Left ventricle myocardium inferior (tissue), 1 donor: Measurements from ENCODE around the gene ARHGEF12. TPM values are rescaled to one million over a fixed set of nuclear protein-coding genes. Genes with fewer than 3 reads are reported as not detected.

Experiments used
- DNase-seq: peaks from one replicate; pipeline ENCODE4 v3.0.0-alpha.2; 2020
- H3K27ac ChIP-seq: fragments of 200-600 bp; replicated peaks from 2 replicates; pipeline ENCODE4 v1.8.0; 2021
- H3K27me3 ChIP-seq: fragments of 200-600 bp; 2 replicates; pipeline ENCODE4 v1.8.0; 2021; ENCODE audit warnings: low read depth
- H3K36me3 ChIP-seq: fragments of 200-600 bp; 2 replicates; pipeline ENCODE4 v1.8.0; 2021
- H3K4me1 ChIP-seq: fragments of 200-600 bp; 2 replicates; pipeline ENCODE4 v1.8.0; 2021
- H3K4me3 ChIP-seq: fragments of 200-600 bp; 2 replicates; pipeline ENCODE4 v1.8.0; 2021; ENCODE audit warnings: mild to moderate bottlenecking, moderate library complexity
- H3K9me3 ChIP-seq: fragments of 200-600 bp; replicated peaks from 2 replicates; pipeline ENCODE4 v1.8.0; 2021
- intact Hi-C: fragments of 100-400 bp; cut with micrococcal nuclease; formaldehyde crosslinking; loops from one replicate; pipeline ENCODE4 v1.11.0; 2022
- total RNA-seq: library from RNA; stranded (reverse); fragmentation: NEBNext Ultra II Directional; extraction: Animal tissue kit (Norgen Biotek cat#: 25700); gene quantifications from one replicate; pipeline ENCODE4 v1.2.1, GENCODE V29; 2021
- TF ChIP-seq, protein P1 (sequence below): fragments of 200-600 bp; IDR thresholded peaks from 2 replicates; pipeline ENCODE4 v1.8.0; 2021; ENCODE audit warnings: antibody characterized with exemption, mild to moderate bottlenecking, borderline replicate concordance
- donor health status: DM: no; HTN: yes; CAD: no; lungs with severe emphysema.

Gene ARHGEF12
- total RNA-seq, 1 donor from 2014 or later, result 92.9 TPM

DNA sequence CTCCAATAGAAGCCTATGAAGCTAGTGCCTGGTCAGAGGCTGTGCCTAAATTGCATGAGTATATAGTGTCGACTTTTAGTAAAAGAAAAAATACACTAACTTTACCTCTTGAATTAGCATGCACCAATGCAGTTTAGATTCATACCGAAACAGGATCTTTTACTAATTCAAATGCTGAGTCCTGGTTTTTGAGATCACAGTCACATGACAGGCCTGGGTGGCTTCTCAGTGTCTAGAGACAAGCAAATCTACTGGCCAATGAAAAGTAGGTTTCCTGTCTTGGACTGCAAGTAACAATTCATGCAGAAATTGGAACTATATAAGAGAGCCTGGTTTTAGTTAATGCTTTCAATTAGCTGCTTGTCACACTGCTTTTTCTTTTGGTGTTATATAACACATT, 7.2 kb downstream of the ARHGEF12 start:
- Histone ChIP-seq H3K36me3 (no peaks in the 10 kb centered on the region), H3K9me3 (no peaks in the 10 kb centered on the region), H3K4me3 (no peak overlapping the region), H3K27me3 (no peaks in the 10 kb centered on the region), H3K4me1 (peaks cover 97% of the 10 kb centered on the region), H3K27ac (peak overlapping the region; percentile 98)
- intact Hi-C loops, result no loop called here
- no peak for DNase-seq
- TF ChIP-seq, protein P1, sequence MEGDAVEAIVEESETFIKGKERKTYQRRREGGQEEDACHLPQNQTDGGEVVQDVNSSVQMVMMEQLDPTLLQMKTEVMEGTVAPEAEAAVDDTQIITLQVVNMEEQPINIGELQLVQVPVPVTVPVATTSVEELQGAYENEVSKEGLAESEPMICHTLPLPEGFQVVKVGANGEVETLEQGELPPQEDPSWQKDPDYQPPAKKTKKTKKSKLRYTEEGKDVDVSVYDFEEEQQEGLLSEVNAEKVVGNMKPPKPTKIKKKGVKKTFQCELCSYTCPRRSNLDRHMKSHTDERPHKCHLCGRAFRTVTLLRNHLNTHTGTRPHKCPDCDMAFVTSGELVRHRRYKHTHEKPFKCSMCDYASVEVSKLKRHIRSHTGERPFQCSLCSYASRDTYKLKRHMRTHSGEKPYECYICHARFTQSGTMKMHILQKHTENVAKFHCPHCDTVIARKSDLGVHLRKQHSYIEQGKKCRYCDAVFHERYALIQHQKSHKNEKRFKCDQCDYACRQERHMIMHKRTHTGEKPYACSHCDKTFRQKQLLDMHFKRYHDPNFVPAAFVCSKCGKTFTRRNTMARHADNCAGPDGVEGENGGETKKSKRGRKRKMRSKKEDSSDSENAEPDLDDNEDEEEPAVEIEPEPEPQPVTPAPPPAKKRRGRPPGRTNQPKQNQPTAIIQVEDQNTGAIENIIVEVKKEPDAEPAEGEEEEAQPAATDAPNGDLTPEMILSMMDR, result no peak

DNA sequence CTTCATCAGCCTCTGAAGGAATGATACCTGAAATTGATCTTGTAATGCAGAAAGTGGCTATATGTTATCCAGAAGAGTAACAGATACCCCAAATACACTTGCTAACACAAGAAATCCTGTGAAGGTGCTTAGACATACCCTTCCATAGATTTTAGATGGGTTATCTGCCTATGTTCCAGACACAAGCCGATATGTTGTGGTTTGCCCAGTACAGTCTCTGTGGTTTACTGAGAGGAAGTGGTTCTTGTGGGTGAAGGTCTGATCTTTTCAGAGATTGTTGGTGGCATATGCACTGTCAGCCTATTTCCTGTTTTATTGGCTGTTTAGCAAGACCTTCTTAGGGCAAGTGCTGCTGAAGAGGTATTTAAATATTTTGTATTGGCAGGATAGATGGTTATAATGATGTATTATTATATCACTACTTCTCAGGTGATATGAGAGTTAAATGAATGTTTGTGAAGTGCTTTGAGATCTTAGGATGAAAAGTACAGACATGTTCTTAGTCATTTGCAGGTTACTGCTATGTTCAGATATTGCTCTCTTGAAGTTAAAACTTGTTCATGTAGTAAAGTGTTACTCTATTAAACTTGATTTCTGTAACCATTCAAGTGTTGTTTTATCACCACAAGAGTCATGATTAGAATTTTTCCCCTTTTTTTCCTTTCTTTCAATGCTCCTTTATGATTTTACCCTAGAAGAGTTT, 8.2 kb downstream of the ARHGEF12 start:
- peaks cover 97% of the 10 kb centered on the region for H3K4me1 ChIP-seq
- TF ChIP-seq, protein P1, result no peak
- H3K4me3 ChIP-seq, result no peak overlapping the region
- H3K9me3 ChIP-seq, result no peaks in the 10 kb centered on the region
- intact Hi-C loops, result no loop called here
- H3K27ac ChIP-seq, result peak overlapping the region; percentile 98
- no peak for DNase-seq
- no peaks in the 10 kb centered on the region for H3K27me3 ChIP-seq
- no peaks in the 10 kb centered on the region for H3K36me3 ChIP-seq

GRCh38 chr11:120346233-120346632, 10.0 kb downstream of the ARHGEF12 start:
- no peaks in the 10 kb centered on the region for H3K9me3 ChIP-seq
- no peak overlapping the region for H3K4me3 ChIP-seq
- peaks cover 97% of the 10 kb centered on the region for H3K4me1 ChIP-seq
- DNase-seq, result no peak
- no peaks in the 10 kb centered on the region for H3K36me3 ChIP-seq
- intact Hi-C loops, result no loop called here
- H3K27ac ChIP-seq, result peak overlapping the region; percentile 63
- TF ChIP-seq, protein P1, result no peak
- no peaks in the 10 kb centered on the region for H3K27me3 ChIP-seq

- no peaks in the 10 kb centered on the region for H3K9me3 ChIP-seq
- H3K27me3 ChIP-seq, result no peaks in the 10 kb centered on the region
- H3K36me3 ChIP-seq, result no peaks in the 10 kb centered on the region
- intact Hi-C loops, result no loop called here
- no peak for DNase-seq
- H3K4me3 ChIP-seq, result no peak overlapping the region
- TF ChIP-seq, protein P1, result no peak
- H3K27ac ChIP-seq, result peak overlapping the region; percentile 63
- peaks cover 92% of the 10 kb centered on the region for H3K4me1 ChIP-seq
Measured at GRCh38 chr11:120350637-120351036, 14.4 kb downstream of the ARHGEF12 start.

DNA sequence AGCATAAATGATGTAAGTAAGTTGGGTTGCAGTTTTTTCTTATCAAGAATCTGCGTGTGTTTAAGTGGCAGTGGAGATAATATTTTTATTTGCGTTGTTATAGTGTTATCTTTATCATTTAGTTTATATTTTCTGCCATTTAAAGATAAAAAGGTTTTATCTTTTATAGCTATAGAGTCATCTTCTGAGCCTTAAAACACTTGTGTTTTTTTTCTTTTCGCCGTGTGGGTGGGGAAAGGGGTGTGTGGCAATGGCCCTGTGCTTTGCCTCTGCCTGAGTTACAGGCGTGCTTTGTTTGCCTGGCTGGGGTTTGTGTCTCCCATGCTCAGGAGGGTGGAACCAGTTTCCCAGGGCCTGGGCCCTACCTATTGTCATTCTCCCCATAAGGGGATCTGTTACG, 16.2 kb downstream of the ARHGEF12 start:
- Histone ChIP-seq H3K36me3 (no peaks in the 10 kb centered on the region), H3K9me3 (no peaks in the 10 kb centered on the region), H3K4me3 (no peak overlapping the region), H3K27me3 (no peaks in the 10 kb centered on the region), H3K27ac (no peak overlapping the region), H3K4me1 (peaks cover 94% of the 10 kb centered on the region)
- intact Hi-C loops, result no loop called here
- DNase-seq, result no peak
- TF ChIP-seq, protein P1, result no peak
